ENCODE measurements around the gene HS2ST1. TPM values are rescaled to one million over a fixed set of nuclear protein-coding genes. Genes with fewer than 3 reads are reported as not detected.

Gene HS2ST1
- total and polyA plus RNA-seq, 4 donors, result 5.4 to 11.8 (median 8.2) TPM

DNA sequence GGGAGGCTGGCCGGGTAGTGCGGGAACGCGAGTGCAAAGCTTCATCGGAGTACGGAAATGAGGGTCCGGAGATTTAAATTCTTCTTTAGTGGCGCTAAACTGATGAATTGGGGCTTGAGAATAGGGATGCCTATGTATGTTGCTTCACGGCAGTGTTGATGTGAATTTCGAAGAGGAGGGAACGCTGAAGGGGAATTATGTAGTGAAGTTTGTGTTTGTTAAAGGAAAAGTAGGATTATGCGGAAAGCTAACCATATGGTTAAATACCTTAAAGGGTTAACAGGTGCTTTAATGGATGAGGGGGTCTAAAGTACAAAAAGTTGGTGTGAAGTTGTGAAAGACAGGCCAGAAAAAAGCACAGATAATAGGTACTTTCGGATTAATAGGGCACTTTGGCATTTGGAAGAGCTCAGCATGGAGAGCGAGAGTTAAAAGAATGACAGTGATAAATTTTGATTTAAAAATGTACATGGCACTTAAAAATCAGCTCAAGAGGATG, 1.4 kb downstream of the HS2ST1 start:
- TF ChIP-seq EGR1 (IDR thresholded peaks at IDR 0.05; ENCODE audit: low read depth in 2 of 2) (no peak), HNF4G (IDR thresholded peaks at IDR 0.05) (peak; percentile 59), TAF1 (conservative IDR thresholded peaks at IDR 0.05) (peak; percentile 46), SP1 (IDR thresholded peaks at IDR 0.05) (peak; percentile 10), RAD21 (IDR thresholded peaks at IDR 0.05) (peak; percentile 7 to 13), YY1 (IDR thresholded peaks at IDR 0.05) (peak; percentile 21), HNF4A (conservative IDR thresholded peaks at IDR 0.05) (peak; percentile 55 to 80), RXRA (IDR thresholded peaks at IDR 0.05) (no peak), FOXA1 (IDR thresholded peaks at IDR 0.05) (no peak)
- TF ChIP-seq, protein P1, sequence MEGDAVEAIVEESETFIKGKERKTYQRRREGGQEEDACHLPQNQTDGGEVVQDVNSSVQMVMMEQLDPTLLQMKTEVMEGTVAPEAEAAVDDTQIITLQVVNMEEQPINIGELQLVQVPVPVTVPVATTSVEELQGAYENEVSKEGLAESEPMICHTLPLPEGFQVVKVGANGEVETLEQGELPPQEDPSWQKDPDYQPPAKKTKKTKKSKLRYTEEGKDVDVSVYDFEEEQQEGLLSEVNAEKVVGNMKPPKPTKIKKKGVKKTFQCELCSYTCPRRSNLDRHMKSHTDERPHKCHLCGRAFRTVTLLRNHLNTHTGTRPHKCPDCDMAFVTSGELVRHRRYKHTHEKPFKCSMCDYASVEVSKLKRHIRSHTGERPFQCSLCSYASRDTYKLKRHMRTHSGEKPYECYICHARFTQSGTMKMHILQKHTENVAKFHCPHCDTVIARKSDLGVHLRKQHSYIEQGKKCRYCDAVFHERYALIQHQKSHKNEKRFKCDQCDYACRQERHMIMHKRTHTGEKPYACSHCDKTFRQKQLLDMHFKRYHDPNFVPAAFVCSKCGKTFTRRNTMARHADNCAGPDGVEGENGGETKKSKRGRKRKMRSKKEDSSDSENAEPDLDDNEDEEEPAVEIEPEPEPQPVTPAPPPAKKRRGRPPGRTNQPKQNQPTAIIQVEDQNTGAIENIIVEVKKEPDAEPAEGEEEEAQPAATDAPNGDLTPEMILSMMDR (IDR thresholded peaks at IDR 0.05; ENCODE audit: low read depth, low read length, missing input control), result no peak
- TF ChIP-seq, protein P2, sequence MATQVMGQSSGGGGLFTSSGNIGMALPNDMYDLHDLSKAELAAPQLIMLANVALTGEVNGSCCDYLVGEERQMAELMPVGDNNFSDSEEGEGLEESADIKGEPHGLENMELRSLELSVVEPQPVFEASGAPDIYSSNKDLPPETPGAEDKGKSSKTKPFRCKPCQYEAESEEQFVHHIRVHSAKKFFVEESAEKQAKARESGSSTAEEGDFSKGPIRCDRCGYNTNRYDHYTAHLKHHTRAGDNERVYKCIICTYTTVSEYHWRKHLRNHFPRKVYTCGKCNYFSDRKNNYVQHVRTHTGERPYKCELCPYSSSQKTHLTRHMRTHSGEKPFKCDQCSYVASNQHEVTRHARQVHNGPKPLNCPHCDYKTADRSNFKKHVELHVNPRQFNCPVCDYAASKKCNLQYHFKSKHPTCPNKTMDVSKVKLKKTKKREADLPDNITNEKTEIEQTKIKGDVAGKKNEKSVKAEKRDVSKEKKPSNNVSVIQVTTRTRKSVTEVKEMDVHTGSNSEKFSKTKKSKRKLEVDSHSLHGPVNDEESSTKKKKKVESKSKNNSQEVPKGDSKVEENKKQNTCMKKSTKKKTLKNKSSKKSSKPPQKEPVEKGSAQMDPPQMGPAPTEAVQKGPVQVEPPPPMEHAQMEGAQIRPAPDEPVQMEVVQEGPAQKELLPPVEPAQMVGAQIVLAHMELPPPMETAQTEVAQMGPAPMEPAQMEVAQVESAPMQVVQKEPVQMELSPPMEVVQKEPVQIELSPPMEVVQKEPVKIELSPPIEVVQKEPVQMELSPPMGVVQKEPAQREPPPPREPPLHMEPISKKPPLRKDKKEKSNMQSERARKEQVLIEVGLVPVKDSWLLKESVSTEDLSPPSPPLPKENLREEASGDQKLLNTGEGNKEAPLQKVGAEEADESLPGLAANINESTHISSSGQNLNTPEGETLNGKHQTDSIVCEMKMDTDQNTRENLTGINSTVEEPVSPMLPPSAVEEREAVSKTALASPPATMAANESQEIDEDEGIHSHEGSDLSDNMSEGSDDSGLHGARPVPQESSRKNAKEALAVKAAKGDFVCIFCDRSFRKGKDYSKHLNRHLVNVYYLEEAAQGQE (IDR thresholded peaks at IDR 0.05), result peak; percentile 32
- H3K36me3 ChIP-seq (ENCODE audit: control insufficient read depth in 4 of 4, insufficient read depth in 3 of 4, low read depth in 1 of 4, low read length in 3 of 4), result no peaks in the 10 kb centered on the region
- H3K27me3 ChIP-seq (ENCODE audit: control insufficient read depth in 4 of 4, insufficient read depth in 4 of 4, low read length in 3 of 4), result no peaks in the 10 kb centered on the region
- peaks cover 3 to 25% (median 13%) of the 10 kb centered on the region in 4 donors for H3K4me1 ChIP-seq (ENCODE audit: control insufficient read depth in 4 of 4, insufficient read depth in 4 of 4, low read length in 3 of 4)
- peak overlapping the region; percentile 69 to 75 for H3K27ac ChIP-seq (ENCODE audit: low read depth in 1 of 2, low read length in 2 of 2)
- no peaks in the 10 kb centered on the region for H3K9me3 ChIP-seq (ENCODE audit: control insufficient read depth in 4 of 4, low read length in 3 of 4)
- H3K4me3 ChIP-seq (ENCODE audit: low read depth in 1 of 3, low read length in 3 of 3), result peak overlapping the region; percentile 82 to 90 (median 88)
- peak overlapping the region; percentile 24 to 91 for H3K9ac ChIP-seq (ENCODE audit: low read depth in 1 of 2, low read length in 2 of 2)
- WGBS, result 3% methylated on average over 14 of the region's 14 CpGs
- no peak for DNase-seq (ENCODE audit: low spot score)

DNA sequence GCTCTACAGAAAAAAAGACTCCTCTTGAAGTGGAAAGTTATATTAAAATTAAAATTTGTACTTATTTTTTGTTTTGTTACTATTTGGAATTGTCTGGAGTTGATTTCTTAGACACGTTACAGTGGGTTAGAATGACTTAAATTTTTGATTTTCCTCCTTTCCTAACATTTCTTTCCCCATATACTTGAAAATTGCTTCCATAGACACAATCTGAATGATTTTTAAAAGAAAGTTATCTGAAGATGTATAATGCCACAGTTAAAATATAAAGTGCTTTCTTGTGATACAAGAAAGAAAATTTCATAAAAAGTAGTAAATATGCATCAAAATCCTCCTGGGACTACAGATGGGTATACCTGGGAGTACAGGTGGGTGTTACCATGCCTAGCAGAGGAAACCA, 2.3 kb downstream of the HS2ST1 start:
- Histone ChIP-seq H3K27me3 (ENCODE audit: control insufficient read depth in 4 of 4, insufficient read depth in 4 of 4, low read length in 3 of 4) (no peaks in the 10 kb centered on the region), H3K9me3 (ENCODE audit: control insufficient read depth in 4 of 4, low read length in 3 of 4) (no peaks in the 10 kb centered on the region), H3K36me3 (ENCODE audit: control insufficient read depth in 4 of 4, insufficient read depth in 3 of 4, low read depth in 1 of 4, low read length in 3 of 4) (no peaks in the 10 kb centered on the region), H3K9ac (ENCODE audit: low read depth in 1 of 2, low read length in 2 of 2) (no peak overlapping the region), H3K27ac (ENCODE audit: low read depth in 1 of 2, low read length in 2 of 2) (no peak overlapping the region), H3K4me1 (ENCODE audit: control insufficient read depth in 4 of 4, insufficient read depth in 4 of 4, low read length in 3 of 4) (peaks cover 3 to 25% (median 13%) of the 10 kb centered on the region in 4 donors), H3K4me3 (ENCODE audit: low read depth in 1 of 3, low read length in 3 of 3) (no peak overlapping the region)
- 83% methylated on average over 1 of the region's 1 CpG for WGBS
- DNase-seq (ENCODE audit: low spot score), result no peak
- TF ChIP-seq EGR1 (IDR thresholded peaks at IDR 0.05; ENCODE audit: low read depth in 2 of 2), result no peak
- no peak for TF ChIP-seq NR2F2 (IDR thresholded peaks at IDR 0.05)
- TF ChIP-seq, protein P1 (IDR thresholded peaks at IDR 0.05; ENCODE audit: low read depth, low read length, missing input control), result no peak
- TF ChIP-seq GABPA (IDR thresholded peaks at IDR 0.05 in 1 of 2, conservative IDR thresholded peaks at IDR 0.05 in 1 of 2), result no peak
- TF ChIP-seq, protein P3, sequence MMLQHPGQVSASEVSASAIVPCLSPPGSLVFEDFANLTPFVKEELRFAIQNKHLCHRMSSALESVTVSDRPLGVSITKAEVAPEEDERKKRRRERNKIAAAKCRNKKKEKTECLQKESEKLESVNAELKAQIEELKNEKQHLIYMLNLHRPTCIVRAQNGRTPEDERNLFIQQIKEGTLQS (IDR thresholded peaks at IDR 0.05), result no peak

All from liver (tissue), 9 donors.